ENCODE data around the gene MAN1C1. TPM values are rescaled to one million over a fixed set of nuclear protein-coding genes. Genes with fewer than 3 reads are reported as not detected.
A peak's percentile ranks its signal among the peaks of the same experiment; 100 is the strongest.

The MAN1C1 gene
- total and polyA plus RNA-seq, 9 of the 15 experiments (the other 6 are each of a cell fraction or from before 2014, with no cell fraction given) = 0.04 to 0.44 (median 0.10) TPM; not detected in 3

GRCh38 chr1:25819491-25820246 lies 203.1 kb downstream of the MAN1C1 start, which contains the start of gene MTFR1L (continued):
- TF ChIP-seq, protein P1, sequence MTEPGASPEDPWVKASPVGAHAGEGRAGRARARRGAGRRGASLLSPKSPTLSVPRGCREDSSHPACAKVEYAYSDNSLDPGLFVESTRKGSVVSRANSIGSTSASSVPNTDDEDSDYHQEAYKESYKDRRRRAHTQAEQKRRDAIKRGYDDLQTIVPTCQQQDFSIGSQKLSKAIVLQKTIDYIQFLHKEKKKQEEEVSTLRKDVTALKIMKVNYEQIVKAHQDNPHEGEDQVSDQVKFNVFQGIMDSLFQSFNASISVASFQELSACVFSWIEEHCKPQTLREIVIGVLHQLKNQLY (CRISPR knock-in tag; conservative IDR thresholded peaks at IDR 0.05) = no peak
- TF ChIP-seq, protein P2, sequence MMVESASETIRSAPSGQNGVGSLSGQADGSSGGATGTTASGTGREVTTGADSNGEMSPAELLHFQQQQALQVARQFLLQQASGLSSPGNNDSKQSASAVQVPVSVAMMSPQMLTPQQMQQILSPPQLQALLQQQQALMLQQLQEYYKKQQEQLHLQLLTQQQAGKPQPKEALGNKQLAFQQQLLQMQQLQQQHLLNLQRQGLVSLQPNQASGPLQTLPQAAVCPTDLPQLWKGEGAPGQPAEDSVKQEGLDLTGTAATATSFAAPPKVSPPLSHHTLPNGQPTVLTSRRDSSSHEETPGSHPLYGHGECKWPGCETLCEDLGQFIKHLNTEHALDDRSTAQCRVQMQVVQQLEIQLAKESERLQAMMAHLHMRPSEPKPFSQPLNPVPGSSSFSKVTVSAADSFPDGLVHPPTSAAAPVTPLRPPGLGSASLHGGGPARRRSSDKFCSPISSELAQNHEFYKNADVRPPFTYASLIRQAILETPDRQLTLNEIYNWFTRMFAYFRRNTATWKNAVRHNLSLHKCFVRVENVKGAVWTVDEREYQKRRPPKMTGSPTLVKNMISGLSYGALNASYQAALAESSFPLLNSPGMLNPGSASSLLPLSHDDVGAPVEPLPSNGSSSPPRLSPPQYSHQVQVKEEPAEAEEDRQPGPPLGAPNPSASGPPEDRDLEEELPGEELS (CRISPR knock-in tag; IDR thresholded peaks at IDR 0.05; ENCODE audit: borderline replicate concordance) = peak; percentile 73; the same call in 1 of the 2 replicates
- TF ChIP-seq, protein P3, sequence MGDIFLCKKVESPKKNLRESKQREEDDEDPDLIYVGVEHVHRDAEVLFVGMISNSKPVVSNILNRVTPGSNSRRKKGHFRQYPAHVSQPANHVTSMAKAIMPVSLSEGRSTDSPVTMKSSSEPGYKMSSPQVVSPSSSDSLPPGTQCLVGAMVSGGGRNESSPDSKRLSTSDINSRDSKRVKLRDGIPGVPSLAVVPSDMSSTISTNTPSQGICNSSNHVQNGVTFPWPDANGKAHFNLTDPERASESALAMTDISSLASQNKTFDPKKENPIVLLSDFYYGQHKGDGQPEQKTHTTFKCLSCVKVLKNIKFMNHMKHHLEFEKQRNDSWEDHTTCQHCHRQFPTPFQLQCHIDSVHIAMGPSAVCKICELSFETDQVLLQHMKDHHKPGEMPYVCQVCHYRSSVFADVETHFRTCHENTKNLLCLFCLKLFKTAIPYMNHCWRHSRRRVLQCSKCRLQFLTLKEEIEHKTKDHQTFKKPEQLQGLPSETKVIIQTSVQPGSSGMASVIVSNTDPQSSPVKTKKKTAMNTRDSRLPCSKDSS (IDR thresholded peaks at IDR 0.05; ENCODE audit: low read depth, partially characterized antibody) = no peak
- TF ChIP-seq HES1 (IDR thresholded peaks at IDR 0.05; ENCODE audit: low read depth) (no peak), MECOM (CRISPR knock-in tag; IDR thresholded peaks at IDR 0.05) (no peak; the same call in 1 of the 2 replicates), MBD2 (IDR thresholded peaks at IDR 0.05; ENCODE audit: borderline replicate concordance, low read depth) (peak; percentile 51; the same call in 1 of the 2 replicates), ZNF253 (CRISPR knock-in tag; conservative IDR thresholded peaks at IDR 0.05) (no peak), ARNT (IDR thresholded peaks at IDR 0.05) (0 out of 4 replicates have a peak, but pooled peaks of 1 of the 2 experiments have one; percentile 0), DACH1 (IDR thresholded peaks at IDR 0.05; ENCODE audit: partially characterized antibody) (peak; percentile 20), RCOR1 (IDR thresholded peaks at IDR 0.05; ENCODE audit: borderline replicate concordance in 1 of 2, low read depth in 2 of 2, low read length in 2 of 2) (0 out of 4 replicates have a peak, but pooled peaks of 1 of the 2 experiments have one; percentile 32), TAL1 (IDR thresholded peaks at IDR 0.05) (0 out of 2 replicates have a peak, but pooled peaks have one; percentile 6), ZBTB11 (CRISPR knock-in tag; IDR thresholded peaks at IDR 0.05) (peak in 2 of 3 experiments; percentile 29 to 88; a peak in 2 of 6 replicates), SNRNP70 (optimal IDR thresholded peaks at IDR 0.05; ENCODE audit: low read depth, low read length) (no peak)
- TF ChIP-seq, protein P4, sequence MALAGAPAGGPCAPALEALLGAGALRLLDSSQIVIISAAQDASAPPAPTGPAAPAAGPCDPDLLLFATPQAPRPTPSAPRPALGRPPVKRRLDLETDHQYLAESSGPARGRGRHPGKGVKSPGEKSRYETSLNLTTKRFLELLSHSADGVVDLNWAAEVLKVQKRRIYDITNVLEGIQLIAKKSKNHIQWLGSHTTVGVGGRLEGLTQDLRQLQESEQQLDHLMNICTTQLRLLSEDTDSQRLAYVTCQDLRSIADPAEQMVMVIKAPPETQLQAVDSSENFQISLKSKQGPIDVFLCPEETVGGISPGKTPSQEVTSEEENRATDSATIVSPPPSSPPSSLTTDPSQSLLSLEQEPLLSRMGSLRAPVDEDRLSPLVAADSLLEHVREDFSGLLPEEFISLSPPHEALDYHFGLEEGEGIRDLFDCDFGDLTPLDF (CRISPR knock-in tag; IDR thresholded peaks at IDR 0.05) = no peak; the same call in 1 of the 2 replicates
